Liver (tissue), 3 donors: Measurements from ENCODE around the gene ZNF550.

Source experiments
- CTCF ChIP-seq: fragments of 150-350 bp; IDR thresholded peaks from 2 replicates; pipeline ENCODE4 v1.5.1; 2017; ENCODE audit warnings: improper control_type of control experiment, low read depth, low read length; ENCODE audit not compliant: missing input control
- EGR1 ChIP-seq, 2 donors: IDR thresholded peaks; 2 replicates each; pipeline ENCODE4 v1.6.1; 2016 to 2018; ENCODE audit warnings: antibody characterized with exemption in 2 of 2, low read depth in 2 of 2
- FOXA1 ChIP-seq: IDR thresholded peaks from 2 replicates; pipeline ENCODE4 v1.6.1; 2016; ENCODE audit warnings: antibody characterized with exemption
- GABPA ChIP-seq, 2 donors: IDR thresholded peaks in 1 of 2; conservative IDR thresholded peaks in 1 of 2; 2 replicates each; pipeline ENCODE4 v1.6.1; 2016; ENCODE audit warnings: antibody characterized with exemption in 2 of 2, mild to moderate bottlenecking in 1 of 2, moderate library complexity in 1 of 2
- MAX ChIP-seq: IDR thresholded peaks from 2 replicates; pipeline ENCODE4 v1.6.1; 2016; ENCODE audit warnings: antibody characterized with exemption
- RAD21 ChIP-seq, 2 donors: IDR thresholded peaks; 2 replicates each; pipeline ENCODE4 v1.6.1; 2016; ENCODE audit warnings: antibody characterized with exemption in 2 of 2, mild to moderate bottlenecking in 2 of 2
- REST ChIP-seq: IDR thresholded peaks from 2 replicates; pipeline ENCODE4 v1.6.1; 2016; ENCODE audit warnings: antibody characterized with exemption, mild to moderate bottlenecking
- RXRA ChIP-seq, 2 donors: IDR thresholded peaks; 2 replicates each; pipeline ENCODE4 v1.6.1; 2017 to 2018; ENCODE audit warnings: antibody characterized with exemption in 2 of 2, mild to moderate bottlenecking in 1 of 2
- ZBTB33 ChIP-seq: IDR thresholded peaks from 2 replicates; pipeline ENCODE4 v1.6.1; 2016; ENCODE audit warnings: antibody characterized with exemption
- donor health status: healthy.
- donor health status: healthy.

- TF ChIP-seq CTCF (no peak), GABPA (IDR thresholded peaks at IDR 0.05 in 1 of 2, conservative IDR thresholded peaks at IDR 0.05 in 1 of 2) (no peak), REST (no peak), EGR1 (IDR thresholded peaks at IDR 0.05; ENCODE audit: low read depth in 2 of 2) (no peak), FOXA1 (no peak), MAX (no peak), ZBTB33 (no peak), RXRA (IDR thresholded peaks at IDR 0.05) (no peak), RAD21 (IDR thresholded peaks at IDR 0.05) (no peak)
These were observed 39.7 kb upstream of the ZNF550 start for GRCh38 chr19:57599377-57599760.
